ENCODE results near the gene KLHL29.

Gene KLHL29

DNA sequence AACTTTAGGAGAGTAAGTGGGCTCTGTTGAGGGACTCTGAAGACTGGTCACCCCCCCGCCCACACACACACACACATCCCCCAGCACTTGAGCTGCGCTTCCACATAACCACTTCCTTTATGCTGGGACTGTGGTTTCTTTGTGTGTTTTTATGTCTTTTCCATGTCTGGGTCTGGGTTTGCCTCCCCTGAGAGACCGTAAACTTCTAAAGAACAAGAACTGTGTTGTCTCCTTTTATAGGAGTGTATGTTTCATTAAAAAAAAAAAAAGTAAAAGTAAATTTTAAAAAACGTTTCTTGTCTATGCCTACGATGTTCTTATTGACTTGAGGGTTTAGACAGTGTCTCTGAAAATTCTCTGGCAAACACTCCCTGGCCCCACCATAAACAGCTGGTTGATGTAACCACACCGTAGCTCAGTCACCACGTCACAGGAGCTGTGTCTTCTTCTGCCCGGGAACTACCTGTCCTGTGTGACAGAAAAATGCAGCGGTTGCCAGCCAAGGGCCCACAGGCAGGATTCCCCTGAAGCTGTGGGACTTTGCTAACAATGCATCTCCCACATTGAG lies 68.0 kb downstream of the KLHL29 start:
- Histone ChIP-seq H3K4me1 (ENCODE audit: insufficient read depth, low read length) (peaks cover 10% of the 10 kb centered on the region), H3K9me3 (ENCODE audit: control insufficient read depth, insufficient read depth, low read length) (no peaks in the 10 kb centered on the region), H3K9ac (ENCODE audit: low read depth, low read length) (no peak overlapping the region), H3K36me3 (ENCODE audit: insufficient read depth, low read length) (no peaks in the 10 kb centered on the region; the same call in 1 of the 2 replicates)

DNA sequence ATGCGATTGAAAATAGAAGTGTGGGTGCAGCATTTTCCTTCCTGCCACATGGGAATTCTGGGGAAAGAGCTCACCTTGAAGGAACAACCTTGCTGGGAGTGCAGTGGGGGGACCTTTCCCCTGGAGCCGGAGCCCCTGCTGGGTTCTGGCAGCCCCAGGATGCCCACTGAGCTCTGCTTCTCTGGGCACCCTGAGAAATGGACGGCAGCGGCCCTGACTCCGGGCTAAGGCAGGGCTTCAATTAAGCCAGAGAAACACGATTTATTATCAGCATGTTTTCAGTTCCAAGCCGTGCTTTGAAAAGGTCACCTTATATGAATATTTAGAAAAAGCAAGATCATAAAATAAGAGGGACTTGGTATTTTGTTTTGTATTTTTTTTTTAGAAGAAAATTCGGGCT lies 68.5 kb downstream of the KLHL29 start:
- Histone ChIP-seq H3K36me3 (ENCODE audit: insufficient read depth, low read length) (no peaks in the 10 kb centered on the region; the same call in 1 of the 2 replicates), H3K9me3 (ENCODE audit: control insufficient read depth, insufficient read depth, low read length) (no peaks in the 10 kb centered on the region), H3K4me1 (ENCODE audit: insufficient read depth, low read length) (peaks cover 10% of the 10 kb centered on the region), H3K9ac (ENCODE audit: low read depth, low read length) (no peak overlapping the region)

DNA sequence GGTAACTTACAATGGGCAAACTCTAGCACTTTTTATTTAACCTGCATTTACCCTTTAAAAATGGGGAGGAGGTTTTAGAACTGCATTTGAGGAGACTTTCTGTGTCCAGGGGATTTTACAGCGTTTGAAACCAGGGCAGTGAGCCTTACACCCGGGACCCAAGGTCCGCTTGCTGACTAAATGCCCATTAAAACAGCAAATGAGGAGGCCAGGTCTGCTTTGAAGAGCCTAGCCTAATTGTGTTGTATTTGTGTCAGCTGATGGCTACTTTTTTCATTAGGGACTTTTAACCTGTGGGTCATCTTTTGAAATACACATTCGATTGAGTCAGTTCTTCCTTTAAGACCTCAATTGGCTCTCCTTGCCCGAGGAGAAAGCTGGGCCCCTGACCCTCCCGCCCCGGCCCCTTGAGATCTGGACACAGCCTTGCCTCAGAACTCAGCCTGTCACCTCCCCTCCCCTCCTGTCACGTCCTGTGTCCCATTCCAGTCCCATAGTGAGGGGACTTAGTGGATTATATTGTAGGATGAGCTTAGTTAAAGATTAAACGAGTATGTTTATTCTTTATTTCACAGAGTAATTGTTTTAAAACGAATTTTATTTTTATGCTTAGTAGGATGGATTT lies 69.0 kb downstream of the KLHL29 start:
- no peak overlapping the region for H3K9ac ChIP-seq (ENCODE audit: low read depth, low read length)
- H3K4me1 ChIP-seq (ENCODE audit: insufficient read depth, low read length): peaks cover 10% of the 10 kb centered on the region
- H3K9me3 ChIP-seq (ENCODE audit: control insufficient read depth, insufficient read depth, low read length): no peaks in the 10 kb centered on the region
- no peaks in the 10 kb centered on the region; the same call in 1 of the 2 replicates for H3K36me3 ChIP-seq (ENCODE audit: insufficient read depth, low read length)

DNA sequence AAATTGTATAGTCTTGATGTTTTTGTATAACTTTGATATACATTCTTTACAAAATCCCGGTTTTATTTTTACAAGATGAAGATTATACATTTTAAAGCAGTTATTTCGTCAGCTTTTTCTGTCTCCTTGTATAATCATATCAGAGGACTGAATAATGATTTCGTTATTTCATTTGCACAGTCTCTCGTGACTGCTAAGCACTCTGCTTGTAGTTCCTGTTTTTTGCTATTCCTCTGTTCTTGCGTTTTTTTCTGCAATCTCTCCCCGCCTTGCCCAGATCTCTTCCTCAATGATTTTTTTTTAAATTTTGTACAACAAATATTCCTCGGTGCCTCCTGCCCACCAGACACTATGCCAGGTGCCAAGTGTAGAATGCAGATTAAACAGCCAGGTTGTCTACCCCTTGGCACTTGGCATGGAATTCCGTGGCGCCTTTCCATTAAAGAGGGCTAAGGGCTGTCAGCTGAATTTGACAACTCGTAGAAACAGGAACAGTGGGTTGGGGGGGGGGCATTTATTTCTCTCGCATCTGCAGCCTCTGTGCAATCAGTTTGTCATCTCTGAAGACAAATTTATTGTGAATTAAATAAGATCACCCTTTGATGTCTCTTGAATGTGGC lies 69.6 kb downstream of the KLHL29 start:
- Histone ChIP-seq H3K9ac (ENCODE audit: low read depth, low read length) (no peak overlapping the region), H3K4me1 (ENCODE audit: insufficient read depth, low read length) (peaks cover 10% of the 10 kb centered on the region), H3K36me3 (ENCODE audit: insufficient read depth, low read length) (no peaks in the 10 kb centered on the region; the same call in 1 of the 2 replicates), H3K9me3 (ENCODE audit: control insufficient read depth, insufficient read depth, low read length) (no peaks in the 10 kb centered on the region)

DNA sequence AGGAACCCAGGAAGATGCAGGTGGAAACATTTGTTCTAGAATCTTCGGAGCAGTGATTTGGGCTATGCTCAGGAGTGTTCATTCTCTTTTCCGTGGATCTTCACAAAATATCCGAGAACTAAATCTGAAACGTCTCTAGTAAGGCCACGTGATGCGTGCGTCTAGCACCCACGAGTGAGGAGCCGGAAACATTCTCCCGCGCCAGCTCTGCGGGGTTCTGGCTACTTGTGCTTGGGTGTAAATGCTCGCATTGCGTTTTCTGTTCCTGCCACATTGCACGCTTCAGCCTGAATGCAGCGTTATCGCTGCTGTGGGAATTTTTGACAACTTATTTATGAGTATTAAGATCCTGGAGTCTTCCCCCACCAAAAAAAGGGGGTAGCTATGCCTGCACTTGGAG lies 71.4 kb downstream of the KLHL29 start:
- Histone ChIP-seq H3K9me3 (ENCODE audit: control insufficient read depth, insufficient read depth, low read length) (no peaks in the 10 kb centered on the region), H3K9ac (ENCODE audit: low read depth, low read length) (no peak overlapping the region), H3K36me3 (ENCODE audit: insufficient read depth, low read length) (no peaks in the 10 kb centered on the region; the same call in 1 of the 2 replicates), H3K4me1 (ENCODE audit: insufficient read depth, low read length) (peaks cover 10% of the 10 kb centered on the region)

DNA sequence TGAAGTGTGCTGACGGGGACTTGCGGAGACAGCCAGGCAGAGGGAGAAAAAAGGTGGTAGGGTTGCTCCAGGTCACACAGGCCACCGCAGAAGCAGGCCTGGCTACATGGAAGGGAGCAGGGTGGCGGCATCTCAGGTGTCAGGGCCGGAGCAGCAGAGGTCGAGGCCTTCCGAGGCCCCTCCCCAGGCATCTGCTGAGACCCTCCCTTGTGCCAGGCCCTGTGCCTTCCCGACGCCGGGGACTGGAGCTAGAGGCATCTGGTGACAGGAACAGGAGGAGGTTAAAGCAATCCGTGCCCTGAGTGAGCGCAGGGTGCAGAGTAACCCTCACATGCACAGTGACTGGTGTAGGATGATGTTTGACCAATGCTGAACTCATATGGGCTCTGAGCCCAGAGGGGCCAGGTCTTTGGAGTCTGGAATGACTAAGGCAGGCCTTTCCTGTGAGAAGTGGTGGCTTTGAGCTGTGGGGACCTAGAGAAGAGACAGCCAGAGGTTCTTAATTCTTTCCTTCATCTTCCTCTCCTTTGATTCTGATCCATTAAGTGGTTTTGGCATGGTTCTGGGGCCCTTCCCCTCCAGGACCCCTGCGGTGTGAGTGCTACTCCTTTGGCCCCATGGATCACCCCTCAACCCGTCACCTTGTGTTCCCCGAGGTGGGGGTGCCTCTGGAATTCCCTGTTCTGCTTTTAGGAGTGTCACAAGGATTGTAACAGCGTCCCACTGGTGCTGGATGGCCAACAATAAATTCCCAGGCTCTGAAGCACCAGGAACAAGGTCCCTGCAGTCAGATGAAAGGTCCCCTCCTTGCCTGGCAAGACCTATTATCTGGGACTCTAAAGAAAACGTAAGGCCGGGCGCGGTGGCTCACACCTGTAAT lies 72.1 kb downstream of the KLHL29 start:
- Histone ChIP-seq H3K4me1 (ENCODE audit: insufficient read depth, low read length) (peaks cover 10% of the 10 kb centered on the region), H3K9ac (ENCODE audit: low read depth, low read length) (no peak overlapping the region), H3K36me3 (ENCODE audit: insufficient read depth, low read length) (no peaks in the 10 kb centered on the region; the same call in 1 of the 2 replicates), H3K9me3 (ENCODE audit: control insufficient read depth, insufficient read depth, low read length) (no peaks in the 10 kb centered on the region)

DNA sequence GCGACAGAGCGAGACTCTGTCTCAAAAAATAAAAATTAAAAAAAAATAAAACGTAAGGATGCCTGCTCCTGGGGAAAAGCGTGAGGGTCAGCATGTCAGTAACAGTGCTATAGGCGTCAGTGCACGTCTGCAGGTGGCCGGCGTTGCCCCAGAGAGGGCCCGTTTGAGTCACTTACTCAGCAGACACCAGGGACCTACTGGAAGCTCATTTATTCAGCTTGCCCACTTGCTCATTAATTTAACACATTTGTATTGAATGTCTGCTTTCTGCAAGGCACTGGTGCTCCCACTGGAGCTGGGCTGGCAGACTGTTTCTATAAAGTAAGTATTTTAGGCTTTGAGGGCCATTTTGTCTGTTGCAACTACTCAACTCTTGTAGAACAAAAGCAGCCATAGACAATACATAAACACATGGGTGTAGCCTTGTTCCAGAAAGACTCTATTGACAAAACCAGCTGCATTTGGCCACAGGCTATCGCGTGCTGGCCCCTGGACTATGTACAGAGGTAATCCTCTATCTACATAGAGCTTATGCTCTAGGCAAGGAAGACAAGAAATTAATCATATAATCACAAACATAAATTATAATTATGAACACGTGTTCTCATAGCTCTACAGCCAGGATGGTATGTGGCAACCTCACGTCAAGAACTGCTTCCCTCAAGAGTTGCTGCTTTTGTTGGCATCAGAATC lies 73.2 kb downstream of the KLHL29 start:
- Histone ChIP-seq H3K9me3 (ENCODE audit: control insufficient read depth, insufficient read depth, low read length) (no peaks in the 10 kb centered on the region), H3K4me1 (ENCODE audit: insufficient read depth, low read length) (peaks cover 8% of the 10 kb centered on the region), H3K9ac (ENCODE audit: low read depth, low read length) (no peak overlapping the region), H3K36me3 (ENCODE audit: insufficient read depth, low read length) (no peaks in the 10 kb centered on the region; the same call in 1 of the 2 replicates)

DNA sequence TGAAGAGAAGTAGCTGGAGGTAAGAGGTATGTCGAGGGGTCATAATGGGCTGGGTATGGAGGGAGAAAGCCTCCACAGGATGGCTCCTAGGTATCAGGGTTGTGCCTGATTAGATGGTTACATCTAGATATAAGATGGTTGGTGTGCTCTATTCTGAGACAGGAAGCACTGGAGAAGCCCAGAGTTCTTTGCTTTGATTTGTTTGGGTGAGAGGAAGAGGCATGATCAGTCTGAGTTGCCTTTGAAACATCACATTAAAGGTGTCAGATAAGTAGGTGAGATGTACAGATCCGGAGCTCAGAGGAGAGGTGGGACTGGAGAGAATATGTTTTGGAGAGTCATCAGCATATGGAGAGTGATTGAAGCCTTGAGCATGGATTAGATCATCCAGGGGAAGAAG lies 74.1 kb downstream of the KLHL29 start:
- Histone ChIP-seq H3K9ac (ENCODE audit: low read depth, low read length) (no peak overlapping the region), H3K9me3 (ENCODE audit: control insufficient read depth, insufficient read depth, low read length) (no peaks in the 10 kb centered on the region), H3K36me3 (ENCODE audit: insufficient read depth, low read length) (no peaks in the 10 kb centered on the region), H3K4me1 (ENCODE audit: insufficient read depth, low read length) (no peaks in the 10 kb centered on the region; the same call in 1 of the 2 replicates)

DNA sequence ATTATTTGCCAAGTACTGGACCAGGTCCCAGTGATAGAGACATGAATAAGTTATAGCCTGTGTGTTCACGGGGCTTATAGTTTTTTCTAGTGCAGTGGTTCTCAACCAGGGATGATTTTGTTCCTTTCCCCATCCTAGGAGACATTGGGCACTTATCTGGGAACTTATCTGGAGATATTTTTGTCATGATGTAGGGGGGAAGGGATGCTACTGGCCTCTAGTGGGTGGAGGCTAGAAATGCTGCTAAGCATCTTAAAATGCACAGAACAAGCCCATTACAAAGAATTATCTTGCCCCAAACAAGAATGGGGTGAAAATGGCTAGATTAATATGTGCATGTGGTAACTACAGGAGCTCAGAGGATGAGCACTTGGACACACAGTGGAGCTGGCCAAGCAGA lies 75.2 kb downstream of the KLHL29 start:
- Histone ChIP-seq H3K9ac (ENCODE audit: low read depth, low read length) (no peak overlapping the region), H3K4me1 (ENCODE audit: insufficient read depth, low read length) (no peaks in the 10 kb centered on the region), H3K36me3 (ENCODE audit: insufficient read depth, low read length) (no peaks in the 10 kb centered on the region), H3K9me3 (ENCODE audit: control insufficient read depth, insufficient read depth, low read length) (no peaks in the 10 kb centered on the region)

DNA sequence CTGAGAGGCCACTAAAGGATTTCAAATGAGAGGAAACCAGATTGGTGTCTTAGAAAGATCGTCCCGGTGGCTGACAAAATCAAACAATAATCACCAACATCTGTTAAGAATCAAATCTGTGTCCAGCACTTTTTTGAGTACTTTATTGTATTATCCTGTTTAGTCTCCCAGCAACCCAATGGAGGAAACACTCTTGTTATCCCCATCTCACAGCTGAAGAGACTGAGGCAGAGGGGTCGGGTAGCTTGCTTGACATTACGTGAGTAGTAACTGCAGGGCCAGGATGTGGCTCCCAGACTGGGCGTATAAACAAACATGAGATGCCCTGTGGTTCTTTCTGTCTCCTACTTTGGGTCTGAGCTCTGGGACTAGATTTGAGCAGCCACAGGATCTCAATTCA lies 76.0 kb downstream of the KLHL29 start:
- Histone ChIP-seq H3K4me1 (ENCODE audit: insufficient read depth, low read length) (no peaks in the 10 kb centered on the region), H3K36me3 (ENCODE audit: insufficient read depth, low read length) (no peaks in the 10 kb centered on the region), H3K9ac (ENCODE audit: low read depth, low read length) (no peak overlapping the region), H3K9me3 (ENCODE audit: control insufficient read depth, insufficient read depth, low read length) (no peaks in the 10 kb centered on the region)

DNA sequence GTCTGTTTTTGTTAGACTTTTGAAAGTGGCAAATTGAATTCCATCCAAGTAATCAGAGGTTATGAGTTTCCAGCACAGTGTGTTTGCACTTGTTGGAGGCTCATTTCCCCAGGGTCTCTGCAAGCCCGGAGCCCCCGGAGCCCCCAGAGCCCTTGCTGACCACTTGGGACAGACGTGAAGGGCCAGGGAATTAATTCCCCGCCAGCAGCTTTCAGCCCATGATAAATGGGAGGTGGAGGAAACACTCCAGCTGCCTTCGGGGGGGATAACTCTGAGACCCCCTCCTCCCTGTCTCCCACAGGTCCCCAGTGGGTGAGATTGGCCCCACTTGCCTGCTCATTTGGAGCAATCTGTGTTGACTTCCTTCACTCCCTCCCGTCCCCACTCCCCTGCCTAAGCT lies 79.2 kb downstream of the KLHL29 start:
- Histone ChIP-seq H3K4me1 (ENCODE audit: insufficient read depth, low read length) (no peaks in the 10 kb centered on the region), H3K9ac (ENCODE audit: low read depth, low read length) (no peak overlapping the region), H3K36me3 (ENCODE audit: insufficient read depth, low read length) (no peaks in the 10 kb centered on the region), H3K9me3 (ENCODE audit: control insufficient read depth, insufficient read depth, low read length) (no peaks in the 10 kb centered on the region)

DNA sequence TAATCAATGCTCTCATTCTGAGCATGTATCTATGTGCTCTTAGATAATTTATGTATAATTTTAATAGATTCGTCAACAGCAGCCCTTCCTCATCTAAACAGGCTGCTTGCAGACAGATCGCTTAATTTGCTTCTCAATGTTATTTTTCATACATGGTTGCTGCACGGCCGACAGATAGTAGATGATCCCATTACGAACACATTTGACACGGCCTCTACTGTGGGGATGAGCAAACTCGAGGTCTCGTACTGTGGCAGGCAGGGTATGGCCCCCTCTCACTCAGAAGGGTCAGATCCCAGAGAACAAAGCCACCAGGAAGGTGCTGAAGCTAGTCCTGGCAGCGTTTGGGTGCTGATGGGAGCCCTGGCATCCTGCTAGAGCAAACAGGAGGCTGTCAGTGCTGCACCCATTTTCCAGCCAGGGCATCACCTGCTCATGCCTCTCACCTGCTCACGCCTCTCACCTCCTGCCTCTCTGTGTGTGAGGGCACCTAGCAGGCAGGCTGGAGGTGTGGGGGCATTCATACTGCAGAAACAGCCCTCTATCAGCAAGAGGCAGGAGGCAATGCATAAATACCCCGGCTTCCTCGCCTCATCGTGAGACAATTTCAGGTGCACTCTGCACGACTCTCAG lies 80.0 kb downstream of the KLHL29 start:
- H3K9me3 ChIP-seq (ENCODE audit: control insufficient read depth, insufficient read depth, low read length): no peaks in the 10 kb centered on the region
- H3K36me3 ChIP-seq (ENCODE audit: insufficient read depth, low read length): no peaks in the 10 kb centered on the region
- H3K9ac ChIP-seq (ENCODE audit: low read depth, low read length): no peak overlapping the region
- no peaks in the 10 kb centered on the region for H3K4me1 ChIP-seq (ENCODE audit: insufficient read depth, low read length)

DNA sequence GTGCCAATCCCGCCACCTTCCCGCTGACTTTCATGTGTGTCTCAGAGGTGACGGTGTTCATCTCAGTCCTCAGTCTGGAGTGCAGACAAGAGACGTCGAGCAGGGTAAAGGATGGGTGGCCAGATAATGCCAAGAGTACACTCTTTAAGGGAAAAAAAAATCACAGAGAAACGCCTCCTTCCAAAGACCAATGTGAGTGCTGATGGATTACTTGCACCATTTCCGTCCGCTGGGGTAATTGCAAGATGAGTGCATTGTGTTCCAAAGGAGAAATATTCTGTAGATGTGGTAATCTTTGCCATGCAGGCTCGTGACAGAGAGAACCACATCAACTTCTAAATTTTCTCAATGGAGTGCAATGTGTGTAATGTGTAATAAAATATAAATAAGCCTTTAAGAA lies 81.0 kb downstream of the KLHL29 start:
- Histone ChIP-seq H3K36me3 (ENCODE audit: insufficient read depth, low read length) (no peaks in the 10 kb centered on the region), H3K9me3 (ENCODE audit: control insufficient read depth, insufficient read depth, low read length) (no peaks in the 10 kb centered on the region), H3K4me1 (ENCODE audit: insufficient read depth, low read length) (no peaks in the 10 kb centered on the region), H3K9ac (ENCODE audit: low read depth, low read length) (no peak overlapping the region)

DNA sequence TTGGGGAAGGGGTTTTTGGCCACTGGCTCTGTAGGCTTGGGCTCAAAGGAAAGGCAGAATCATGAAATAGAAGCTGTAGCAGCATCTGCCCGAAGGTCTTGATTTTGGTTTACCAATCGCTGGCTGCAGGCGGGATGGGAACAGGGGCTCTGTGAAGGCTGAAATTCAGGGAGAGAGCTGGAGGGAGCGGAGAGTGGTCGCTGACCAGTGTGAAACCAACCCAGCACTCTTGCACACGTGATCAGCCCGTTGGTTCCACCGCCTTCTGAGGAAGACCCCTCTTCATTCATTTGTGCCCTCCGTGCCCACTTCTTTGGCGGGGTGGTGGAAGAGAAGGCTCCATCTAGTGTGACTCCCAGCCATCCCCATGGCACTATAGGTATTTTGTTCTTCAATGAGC lies 82.6 kb downstream of the KLHL29 start:
- H3K9me3 ChIP-seq (ENCODE audit: control insufficient read depth, insufficient read depth, low read length): no peaks in the 10 kb centered on the region
- no peaks in the 10 kb centered on the region for H3K36me3 ChIP-seq (ENCODE audit: insufficient read depth, low read length)
- no peak overlapping the region for H3K9ac ChIP-seq (ENCODE audit: low read depth, low read length)
- H3K4me1 ChIP-seq (ENCODE audit: insufficient read depth, low read length): no peaks in the 10 kb centered on the region

Measured in ES-I3 (cell line).